Measurements from ENCODE around the gene HAUS3. TPM values are rescaled to one million over a fixed set of nuclear protein-coding genes. Genes with fewer than 3 reads are reported as not detected.

HAUS3 gene
- total and polyA plus RNA-seq, 10 of the 15 experiments (the other 5 are each of a cell fraction or from before 2014, with no cell fraction given), result 4.2 to 23.9 (median 12.3) TPM

DNA sequence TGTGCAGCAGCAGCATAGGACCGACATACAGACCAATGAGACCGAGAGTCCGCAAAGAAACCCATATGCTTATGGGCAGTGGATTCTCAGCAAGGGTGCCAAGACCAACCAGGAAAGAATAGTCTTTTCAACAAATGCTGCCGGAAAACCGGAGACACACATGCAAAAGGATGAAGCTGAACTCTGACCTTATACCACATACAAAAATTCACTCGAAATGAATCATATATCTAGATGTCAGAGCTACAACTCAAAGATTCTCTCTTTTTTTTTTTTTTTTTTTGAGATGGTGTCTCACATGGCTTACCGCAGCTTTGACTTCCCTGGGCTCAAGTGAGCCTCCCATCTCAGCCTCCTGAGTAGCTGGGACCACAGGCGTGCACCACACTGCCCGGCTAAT lies 36.0 kb upstream of the HAUS3 start:
- H3K27me3 ChIP-seq (replicated peaks in 1 of 2; ENCODE audit: control insufficient read depth in 2 of 2, insufficient read depth in 2 of 2, low read length in 1 of 2), result no peaks in the 10 kb centered on the region
- no peak overlapping the region for H2AFZ ChIP-seq (ENCODE audit: control insufficient read depth, low read depth, low read length)
- SMC1A ChIA-PET (ENCODE audit: uncharacterized antibody, unreplicated experiment), result no interaction called here
- H3K9ac ChIP-seq (ENCODE audit: control insufficient read depth, insufficient read depth, low read length), result no peak overlapping the region
- WGBS (ENCODE audit: insufficient coverage, insufficient replicate concordance, low lambda C conversion rate, missing lambda C conversion rate), result 78% methylated on average over 8 of the region's 9 CpGs
- POLR2A ChIA-PET, result interaction anchor here (0.6 kb wide), 1 partner anchor 94 kb away, joined by 5 read pairs; no protein-coding TSS in a partner anchor
- in situ Hi-C loops (cut with MboI) (no loop called here), intact Hi-C loops (cut with micrococcal nuclease; ENCODE audit: unreplicated experiment) (no loop called here)
- no peak for DNase-seq (ENCODE audit: low read depth, low spot score)
- H3K79me2 ChIP-seq (ENCODE audit: control insufficient read depth, insufficient read depth, low read length), result no peaks in the 10 kb centered on the region
- BruUV-seq (replicated peaks), result no TSS peak
- H3K4me1 ChIP-seq (ENCODE audit: control insufficient read depth, insufficient read depth, low read length), result peaks cover 7% of the 10 kb centered on the region
- no peaks in the 10 kb centered on the region for H3K36me3 ChIP-seq (ENCODE audit: control insufficient read depth in 2 of 2, insufficient read depth in 2 of 2, low read length in 1 of 2)
- no peak for FAIRE-seq
- H3K4me2 ChIP-seq (ENCODE audit: control insufficient read depth, insufficient read depth), result no peak overlapping the region
- CTCF ChIA-PET, result no interaction called here
- RAD21 ChIA-PET (ENCODE audit: unreplicated experiment), result no interaction called here
- H3K4me3 ChIP-seq, result no peak overlapping the region
- H4K20me1 ChIP-seq (ENCODE audit: control insufficient read depth, insufficient read depth), result no peaks in the 10 kb centered on the region
- no peaks in the 10 kb centered on the region for H3K9me3 ChIP-seq (replicated peaks; ENCODE audit: control insufficient read depth, insufficient read depth, low read length)
- H3K27ac ChIP-seq (ENCODE audit: control insufficient read depth, insufficient read depth), result no peak overlapping the region
- no peak for ATAC-seq
- no peak for TF ChIP-seq SIX5 (IDR thresholded peaks at IDR 0.05; ENCODE audit: low read depth, low read length, severe bottlenecking)
- TF ChIP-seq, protein P1, sequence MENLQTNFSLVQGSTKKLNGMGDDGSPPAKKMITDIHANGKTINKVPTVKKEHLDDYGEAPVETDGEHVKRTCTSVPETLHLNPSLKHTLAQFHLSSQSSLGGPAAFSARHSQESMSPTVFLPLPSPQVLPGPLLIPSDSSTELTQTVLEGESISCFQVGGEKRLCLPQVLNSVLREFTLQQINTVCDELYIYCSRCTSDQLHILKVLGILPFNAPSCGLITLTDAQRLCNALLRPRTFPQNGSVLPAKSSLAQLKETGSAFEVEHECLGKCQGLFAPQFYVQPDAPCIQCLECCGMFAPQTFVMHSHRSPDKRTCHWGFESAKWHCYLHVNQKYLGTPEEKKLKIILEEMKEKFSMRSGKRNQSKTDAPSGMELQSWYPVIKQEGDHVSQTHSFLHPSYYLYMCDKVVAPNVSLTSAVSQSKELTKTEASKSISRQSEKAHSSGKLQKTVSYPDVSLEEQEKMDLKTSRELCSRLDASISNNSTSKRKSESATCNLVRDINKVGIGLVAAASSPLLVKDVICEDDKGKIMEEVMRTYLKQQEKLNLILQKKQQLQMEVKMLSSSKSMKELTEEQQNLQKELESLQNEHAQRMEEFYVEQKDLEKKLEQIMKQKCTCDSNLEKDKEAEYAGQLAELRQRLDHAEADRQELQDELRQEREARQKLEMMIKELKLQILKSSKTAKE (IDR thresholded peaks at IDR 0.05; ENCODE audit: low read depth, poor library complexity, severe bottlenecking), result no peak
- TF ChIP-seq KDM1A (IDR thresholded peaks at IDR 0.05; ENCODE audit: borderline replicate concordance), result no peak
- TF ChIP-seq NR2F1 (conservative IDR thresholded peaks at IDR 0.05), result no peak
- TF ChIP-seq, protein P2, sequence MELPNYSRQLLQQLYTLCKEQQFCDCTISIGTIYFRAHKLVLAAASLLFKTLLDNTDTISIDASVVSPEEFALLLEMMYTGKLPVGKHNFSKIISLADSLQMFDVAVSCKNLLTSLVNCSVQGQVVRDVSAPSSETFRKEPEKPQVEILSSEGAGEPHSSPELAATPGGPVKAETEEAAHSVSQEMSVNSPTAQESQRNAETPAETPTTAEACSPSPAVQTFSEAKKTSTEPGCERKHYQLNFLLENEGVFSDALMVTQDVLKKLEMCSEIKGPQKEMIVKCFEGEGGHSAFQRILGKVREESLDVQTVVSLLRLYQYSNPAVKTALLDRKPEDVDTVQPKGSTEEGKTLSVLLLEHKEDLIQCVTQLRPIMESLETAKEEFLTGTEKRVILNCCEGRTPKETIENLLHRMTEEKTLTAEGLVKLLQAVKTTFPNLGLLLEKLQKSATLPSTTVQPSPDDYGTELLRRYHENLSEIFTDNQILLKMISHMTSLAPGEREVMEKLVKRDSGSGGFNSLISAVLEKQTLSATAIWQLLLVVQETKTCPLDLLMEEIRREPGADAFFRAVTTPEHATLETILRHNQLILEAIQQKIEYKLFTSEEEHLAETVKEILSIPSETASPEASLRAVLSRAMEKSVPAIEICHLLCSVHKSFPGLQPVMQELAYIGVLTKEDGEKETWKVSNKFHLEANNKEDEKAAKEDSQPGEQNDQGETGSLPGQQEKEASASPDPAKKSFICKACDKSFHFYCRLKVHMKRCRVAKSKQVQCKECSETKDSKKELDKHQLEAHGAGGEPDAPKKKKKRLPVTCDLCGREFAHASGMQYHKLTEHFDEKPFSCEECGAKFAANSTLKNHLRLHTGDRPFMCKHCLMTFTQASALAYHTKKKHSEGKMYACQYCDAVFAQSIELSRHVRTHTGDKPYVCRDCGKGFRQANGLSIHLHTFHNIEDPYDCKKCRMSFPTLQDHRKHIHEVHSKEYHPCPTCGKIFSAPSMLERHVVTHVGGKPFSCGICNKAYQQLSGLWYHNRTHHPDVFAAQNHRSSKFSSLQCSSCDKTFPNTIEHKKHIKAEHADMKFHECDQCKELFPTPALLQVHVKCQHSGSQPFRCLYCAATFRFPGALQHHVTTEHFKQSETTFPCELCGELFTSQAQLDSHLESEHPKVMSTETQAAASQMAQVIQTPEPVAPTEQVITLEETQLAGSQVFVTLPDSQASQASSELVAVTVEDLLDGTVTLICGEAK (IDR thresholded peaks at IDR 0.05; ENCODE audit: borderline replicate concordance), result no peak
- TF ChIP-seq BHLHE40 (IDR thresholded peaks at IDR 0.05; ENCODE audit: borderline replicate concordance in 1 of 2, low read depth in 2 of 2, low read length in 1 of 2), result no peak
- TF ChIP-seq, protein P3, sequence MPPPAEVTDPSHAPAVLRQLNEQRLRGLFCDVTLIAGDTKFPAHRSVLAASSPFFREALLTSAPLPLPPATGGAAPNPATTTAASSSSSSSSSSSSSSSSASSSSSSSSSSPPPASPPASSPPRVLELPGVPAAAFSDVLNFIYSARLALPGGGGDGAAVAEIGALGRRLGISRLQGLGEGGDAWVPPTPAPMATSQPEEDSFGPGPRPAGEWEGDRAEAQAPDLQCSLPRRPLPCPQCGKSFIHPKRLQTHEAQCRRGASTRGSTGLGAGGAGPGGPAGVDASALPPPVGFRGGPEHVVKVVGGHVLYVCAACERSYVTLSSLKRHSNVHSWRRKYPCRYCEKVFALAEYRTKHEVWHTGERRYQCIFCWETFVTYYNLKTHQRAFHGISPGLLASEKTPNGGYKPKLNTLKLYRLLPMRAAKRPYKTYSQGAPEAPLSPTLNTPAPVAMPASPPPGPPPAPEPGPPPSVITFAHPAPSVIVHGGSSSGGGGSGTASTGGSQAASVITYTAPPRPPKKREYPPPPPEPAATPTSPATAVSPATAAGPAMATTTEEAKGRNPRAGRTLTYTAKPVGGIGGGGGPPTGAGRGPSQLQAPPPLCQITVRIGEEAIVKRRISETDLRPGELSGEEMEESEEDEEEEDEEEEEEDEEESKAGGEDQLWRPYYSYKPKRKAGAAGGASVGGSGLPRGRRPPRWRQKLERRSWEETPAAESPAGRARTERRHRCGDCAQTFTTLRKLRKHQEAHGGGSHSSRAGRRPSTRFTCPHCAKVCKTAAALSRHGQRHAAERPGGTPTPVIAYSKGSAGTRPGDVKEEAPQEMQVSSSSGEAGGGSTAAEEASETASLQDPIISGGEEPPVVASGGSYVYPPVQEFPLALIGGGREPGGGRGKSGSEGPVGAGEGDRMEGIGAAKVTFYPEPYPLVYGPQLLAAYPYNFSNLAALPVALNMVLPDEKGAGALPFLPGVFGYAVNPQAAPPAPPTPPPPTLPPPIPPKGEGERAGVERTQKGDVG (CRISPR knock-in tag; IDR thresholded peaks at IDR 0.05), result no peak
- TF ChIP-seq, protein P4, sequence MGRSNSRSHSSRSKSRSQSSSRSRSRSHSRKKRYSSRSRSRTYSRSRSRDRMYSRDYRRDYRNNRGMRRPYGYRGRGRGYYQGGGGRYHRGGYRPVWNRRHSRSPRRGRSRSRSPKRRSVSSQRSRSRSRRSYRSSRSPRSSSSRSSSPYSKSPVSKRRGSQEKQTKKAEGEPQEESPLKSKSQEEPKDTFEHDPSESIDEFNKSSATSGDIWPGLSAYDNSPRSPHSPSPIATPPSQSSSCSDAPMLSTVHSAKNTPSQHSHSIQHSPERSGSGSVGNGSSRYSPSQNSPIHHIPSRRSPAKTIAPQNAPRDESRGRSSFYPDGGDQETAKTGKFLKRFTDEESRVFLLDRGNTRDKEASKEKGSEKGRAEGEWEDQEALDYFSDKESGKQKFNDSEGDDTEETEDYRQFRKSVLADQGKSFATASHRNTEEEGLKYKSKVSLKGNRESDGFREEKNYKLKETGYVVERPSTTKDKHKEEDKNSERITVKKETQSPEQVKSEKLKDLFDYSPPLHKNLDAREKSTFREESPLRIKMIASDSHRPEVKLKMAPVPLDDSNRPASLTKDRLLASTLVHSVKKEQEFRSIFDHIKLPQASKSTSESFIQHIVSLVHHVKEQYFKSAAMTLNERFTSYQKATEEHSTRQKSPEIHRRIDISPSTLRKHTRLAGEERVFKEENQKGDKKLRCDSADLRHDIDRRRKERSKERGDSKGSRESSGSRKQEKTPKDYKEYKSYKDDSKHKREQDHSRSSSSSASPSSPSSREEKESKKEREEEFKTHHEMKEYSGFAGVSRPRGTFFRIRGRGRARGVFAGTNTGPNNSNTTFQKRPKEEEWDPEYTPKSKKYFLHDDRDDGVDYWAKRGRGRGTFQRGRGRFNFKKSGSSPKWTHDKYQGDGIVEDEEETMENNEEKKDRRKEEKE (IDR thresholded peaks at IDR 0.05), result no peak
- TF ChIP-seq MEF2A (IDR thresholded peaks at IDR 0.05; ENCODE audit: insufficient read depth, low read depth, low read length), result no peak
- TF ChIP-seq STAT3 (IDR thresholded peaks at IDR 0.05; ENCODE audit: low read depth, low read length), result no peak
- TF ChIP-seq CEBPB (IDR thresholded peaks at IDR 0.05; ENCODE audit: borderline replicate concordance in 1 of 2, low read depth in 2 of 2, low read length in 2 of 2), result no peak

Data from GM12878 (cell line).